GM18505 (cell line): ENCODE measurements around the gene COL13A1.

Experiments
- ATAC-seq: cut with Tn5 transposase; IDR thresholded peaks from one replicate; pipeline ENCODE4 v1.9.1; 2021; ENCODE audit not compliant: unreplicated experiment
- POLR2A ChIP-seq: IDR thresholded peaks from 4 replicates; pipeline ENCODE4 v1.6.1; 2011; ENCODE audit warnings: borderline replicate concordance; ENCODE audit not compliant: insufficient read depth, insufficient read length; ENCODE audit errors: extremely low read depth

The COL13A1 gene

DNA sequence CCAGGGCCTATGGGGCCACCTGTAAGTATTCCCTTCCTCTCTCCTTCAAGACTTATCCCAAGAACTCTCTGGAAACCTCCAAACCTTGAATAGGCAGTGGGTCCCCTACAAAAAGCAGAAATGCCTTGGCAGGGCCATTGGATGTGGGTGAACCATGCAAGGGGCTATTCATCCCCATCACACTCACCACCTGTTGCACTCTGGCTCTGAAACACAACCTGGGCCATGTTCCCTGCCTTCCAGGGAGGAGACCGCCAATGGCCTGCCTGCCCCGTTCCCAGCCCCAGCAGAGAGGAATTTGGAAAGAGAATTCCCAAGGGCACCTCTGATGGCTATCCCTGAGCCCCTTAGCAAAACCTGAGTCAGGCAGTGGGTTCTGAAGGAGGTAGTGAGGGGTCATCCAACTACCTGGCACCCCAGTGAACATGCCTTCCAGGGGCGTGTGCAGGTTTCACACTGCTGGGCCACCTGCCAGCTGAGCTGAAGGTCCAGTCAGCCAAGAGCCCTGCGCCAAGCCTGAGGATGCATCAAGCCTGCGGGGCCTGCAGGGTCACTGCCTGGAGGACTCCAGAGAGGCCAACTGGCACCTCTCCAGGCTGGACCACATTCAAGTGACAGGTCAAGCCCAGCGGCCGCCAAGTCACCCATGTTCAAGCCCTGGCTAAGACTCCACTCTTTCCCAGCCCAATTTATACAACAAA, 101.3 kb downstream of the COL13A1 start:
- TF ChIP-seq POLR2A = no peak
- ATAC-seq = no peak

DNA sequence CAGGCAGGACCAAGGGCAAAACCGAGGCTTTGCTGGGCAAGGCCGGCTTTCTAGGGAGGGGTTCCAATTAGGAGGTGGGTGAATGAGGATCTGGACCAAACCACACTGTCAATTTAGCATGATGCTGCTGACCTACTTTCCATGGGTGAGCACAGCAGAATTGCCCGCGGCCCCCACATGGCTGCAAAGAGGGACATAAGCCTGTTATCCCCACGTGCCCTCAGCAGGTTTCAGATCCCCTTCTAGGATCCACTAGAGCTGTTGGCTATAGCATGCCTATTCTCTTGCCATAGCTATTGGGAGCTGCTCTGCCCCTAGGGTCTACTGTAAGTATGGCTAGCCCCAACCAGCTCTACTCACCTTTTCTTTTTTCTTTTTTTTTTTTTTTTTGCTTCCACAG, 102.8 kb downstream of the COL13A1 start:
- no peak for TF ChIP-seq POLR2A
- ATAC-seq = no peak

DNA sequence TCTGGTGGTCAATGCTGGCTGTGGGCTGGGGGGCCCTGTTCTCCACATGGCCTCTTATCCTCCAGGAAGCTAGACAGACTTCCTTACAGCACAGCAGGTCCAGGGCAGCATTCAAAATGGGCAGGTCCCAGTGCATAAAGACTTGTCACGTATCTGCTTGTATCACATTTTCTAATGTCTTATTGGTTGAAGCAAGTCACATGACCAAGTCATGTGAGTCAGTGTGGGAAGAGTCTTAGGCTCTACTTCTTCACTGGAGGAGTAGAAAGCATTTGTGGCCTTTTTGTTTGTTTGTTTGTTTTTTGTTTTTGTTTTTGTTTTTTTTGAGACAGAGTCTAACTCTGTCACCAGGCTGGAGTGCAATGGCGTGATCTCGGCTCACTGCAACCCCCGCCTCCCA, 104.7 kb downstream of the COL13A1 start:
- TF ChIP-seq POLR2A = no peak
- no peak for ATAC-seq

DNA sequence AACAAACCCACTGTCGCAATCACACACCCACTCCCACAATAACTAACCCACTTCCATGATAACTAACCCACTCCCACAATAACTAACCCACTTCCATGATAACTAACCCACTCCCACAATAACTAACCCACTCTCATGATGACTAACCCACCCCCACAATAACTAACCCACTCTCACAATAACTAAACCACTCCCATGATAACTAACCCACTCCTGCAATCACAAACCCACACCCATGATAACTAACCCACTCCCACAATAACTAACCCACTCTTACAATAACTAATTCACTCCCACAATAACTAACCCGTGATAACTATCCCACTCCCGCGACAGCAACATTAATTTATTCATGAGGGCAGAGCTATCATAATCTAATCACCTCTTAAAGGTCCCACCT, 105.8 kb downstream of the COL13A1 start:
- TF ChIP-seq POLR2A = no peak
- ATAC-seq = no peak

DNA sequence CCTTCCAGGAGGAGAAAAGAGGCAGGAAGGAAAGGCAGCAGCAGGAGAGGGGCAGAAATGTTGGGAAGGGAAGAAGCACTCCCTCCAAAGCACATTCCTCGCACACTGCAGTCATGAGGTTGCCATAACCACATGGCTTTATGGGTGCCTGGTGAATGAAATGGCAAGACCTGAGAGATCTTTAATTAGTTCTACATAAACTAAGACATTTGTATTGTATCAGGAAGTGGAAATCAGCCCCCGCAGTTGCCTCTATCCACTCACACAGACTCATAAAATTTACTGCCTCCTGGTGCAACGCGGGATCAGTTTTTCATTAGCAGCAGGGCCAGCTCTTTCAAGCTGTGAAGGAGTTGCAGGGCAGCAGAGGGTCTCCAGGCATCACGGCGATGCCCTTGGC, 106.4 kb downstream of the COL13A1 start:
- no peak for TF ChIP-seq POLR2A
- no peak for ATAC-seq

DNA sequence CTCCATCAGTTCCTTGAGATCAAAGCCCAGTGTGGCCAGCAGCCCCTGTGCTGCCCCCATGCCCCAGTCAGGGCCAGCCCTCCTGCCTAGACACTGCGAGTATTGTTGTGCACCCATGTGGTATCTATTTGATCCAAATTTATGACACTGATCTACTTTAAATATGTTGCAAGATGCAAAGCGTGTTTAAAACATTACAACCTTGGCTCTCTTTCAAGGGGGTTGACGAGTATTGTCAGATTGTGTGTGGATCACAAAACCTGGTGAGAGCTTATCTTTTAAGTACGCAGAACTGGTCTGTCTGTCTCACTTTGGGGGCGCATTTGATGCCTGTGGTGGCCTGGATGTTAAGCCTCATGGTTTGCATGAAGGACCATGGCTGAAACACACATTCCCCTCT, 108.9 kb downstream of the COL13A1 start:
- no peak for TF ChIP-seq POLR2A
- ATAC-seq = no peak

DNA sequence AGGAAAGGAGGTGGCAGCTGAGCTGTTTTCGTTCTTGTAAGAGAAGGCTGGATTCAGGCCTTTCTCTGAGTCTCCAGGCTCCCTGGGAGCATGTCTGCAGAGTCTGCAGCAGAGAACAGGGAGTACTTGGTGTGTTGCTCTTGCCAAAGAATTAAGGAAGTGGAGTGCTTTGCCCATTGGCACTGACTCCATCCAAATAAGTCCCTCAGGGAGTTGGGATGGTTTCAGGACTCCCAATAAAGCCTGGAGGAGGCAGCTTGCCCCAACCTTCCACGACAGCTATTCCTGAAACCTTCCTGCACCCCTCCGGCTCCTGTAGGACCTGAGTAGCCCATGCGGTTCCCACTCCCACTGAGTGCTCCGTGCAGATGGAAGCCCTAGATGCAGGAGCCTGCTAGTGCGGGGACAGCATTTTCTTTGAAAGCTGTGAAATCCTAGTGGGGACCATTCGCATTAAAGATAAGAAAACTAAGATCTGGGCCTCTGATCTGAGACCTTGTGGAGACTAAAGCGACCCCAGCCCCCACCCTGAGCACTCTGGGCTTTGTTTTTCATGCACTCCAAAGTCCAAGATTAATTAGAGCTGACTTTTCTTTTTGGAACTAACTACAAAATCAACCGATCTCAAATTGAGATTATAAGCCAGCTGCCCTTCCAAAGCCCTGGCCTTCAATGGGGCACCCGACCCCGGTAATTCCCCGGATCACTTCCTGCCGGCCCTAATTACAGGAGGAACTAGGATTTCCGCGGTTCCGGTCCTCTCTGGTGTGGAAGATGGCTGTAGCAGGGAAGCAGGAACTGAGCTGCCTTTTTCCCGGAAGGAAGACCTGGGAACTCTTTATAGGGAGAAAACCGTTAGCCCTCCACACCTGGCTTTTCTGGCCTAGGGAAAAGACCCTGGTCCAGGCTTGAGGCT, 110.2 kb downstream of the COL13A1 start:
- no peak for TF ChIP-seq POLR2A
- ATAC-seq = no peak

DNA sequence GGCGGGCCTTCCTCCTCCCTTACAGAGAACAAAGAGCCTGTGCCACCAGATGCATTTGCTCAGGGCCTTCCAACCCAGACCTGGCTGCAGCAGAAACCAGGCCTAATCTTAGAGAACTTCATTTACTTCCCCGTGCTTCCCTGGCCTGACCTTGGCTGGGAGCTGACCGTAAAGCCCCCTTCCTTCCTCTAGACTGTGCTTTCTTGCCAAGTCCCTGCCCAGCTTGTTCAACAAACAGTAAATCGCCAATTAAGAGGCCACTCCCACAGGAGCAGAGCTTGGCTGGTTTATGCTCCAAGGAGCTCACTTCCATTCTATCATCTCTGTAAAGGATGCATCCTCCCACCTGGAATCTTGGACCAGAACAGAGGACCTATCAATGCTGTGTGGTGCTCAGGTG, 110.9 kb downstream of the COL13A1 start:
- no peak for ATAC-seq
- TF ChIP-seq POLR2A = no peak

DNA sequence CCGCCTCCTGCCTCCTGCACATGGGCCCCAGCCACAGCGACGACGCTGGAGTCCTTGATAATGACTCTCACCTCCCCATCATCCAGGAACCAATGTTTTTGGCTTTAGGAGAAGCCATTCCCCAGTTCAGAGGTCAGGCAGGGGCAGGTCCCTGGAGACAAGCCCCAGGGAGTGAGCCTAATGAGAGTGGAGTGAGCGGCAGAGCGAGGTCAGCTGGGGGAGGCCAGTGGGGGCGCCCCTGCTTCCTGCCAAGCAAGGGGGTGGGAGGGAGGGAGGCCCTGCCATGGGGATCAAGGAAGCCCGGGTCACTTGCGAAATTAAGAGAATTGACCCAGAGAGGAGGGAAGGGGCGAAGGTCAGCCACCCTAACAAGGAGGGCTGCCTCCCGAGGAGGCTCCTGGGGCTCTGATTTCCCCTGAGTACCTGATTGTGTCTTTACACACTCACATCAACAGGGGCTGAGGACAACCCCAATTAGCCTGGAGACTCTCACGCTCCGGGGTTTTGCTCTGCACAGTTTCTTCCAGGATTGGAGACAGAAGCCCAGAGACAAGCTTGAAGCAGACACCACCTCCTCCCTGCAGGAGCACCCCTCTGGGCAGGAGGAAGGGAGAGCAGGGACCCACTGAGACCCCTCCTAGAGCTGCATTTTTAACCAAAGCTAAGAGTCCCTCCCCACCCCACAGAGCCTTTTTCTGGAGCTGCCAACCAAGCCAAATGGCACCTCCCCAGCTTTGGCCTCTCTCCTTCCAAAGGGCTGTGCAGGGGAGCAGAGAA, 112.1 kb downstream of the COL13A1 start:
- ATAC-seq = no peak
- no peak for TF ChIP-seq POLR2A

DNA sequence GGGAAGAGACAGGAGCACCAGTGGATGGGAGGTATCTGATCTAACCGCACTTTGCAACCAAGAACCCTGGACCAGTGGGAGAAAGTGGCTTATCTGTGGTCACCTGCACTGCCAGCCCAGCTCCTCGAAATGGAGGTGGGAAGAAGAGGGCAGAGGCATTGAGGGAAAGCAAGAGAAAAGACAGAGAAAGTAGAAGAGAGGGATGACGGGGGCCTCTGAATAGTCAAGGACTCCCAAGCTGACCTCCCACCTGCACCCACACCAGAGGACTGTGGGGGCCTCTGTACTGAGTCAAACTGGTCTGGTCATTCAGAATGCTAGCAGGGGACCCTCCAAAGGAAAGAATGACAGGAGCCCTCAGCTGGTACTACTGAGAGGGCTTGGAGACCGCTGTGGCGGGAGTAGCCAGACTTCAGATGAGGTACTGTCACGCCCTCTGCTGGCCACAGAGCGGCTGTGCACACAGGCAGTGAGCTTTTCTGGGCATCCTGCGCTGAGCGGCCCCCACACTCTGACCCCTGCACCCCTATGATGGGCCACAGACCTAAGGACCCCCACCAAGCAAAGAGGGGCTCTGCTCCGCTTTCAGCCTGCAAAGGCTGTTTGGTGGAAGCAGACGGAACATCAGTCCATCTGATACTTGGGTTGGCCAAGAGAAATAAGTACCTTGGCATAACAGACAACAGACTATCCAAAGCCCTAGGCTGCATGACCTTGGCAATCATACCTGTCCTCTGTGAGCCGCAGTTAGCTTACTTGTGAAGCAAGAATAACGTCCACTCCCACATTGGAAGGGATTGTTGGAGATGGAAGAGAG, 112.9 kb downstream of the COL13A1 start:
- ATAC-seq = peak; percentile 68
- TF ChIP-seq POLR2A = no peak

DNA sequence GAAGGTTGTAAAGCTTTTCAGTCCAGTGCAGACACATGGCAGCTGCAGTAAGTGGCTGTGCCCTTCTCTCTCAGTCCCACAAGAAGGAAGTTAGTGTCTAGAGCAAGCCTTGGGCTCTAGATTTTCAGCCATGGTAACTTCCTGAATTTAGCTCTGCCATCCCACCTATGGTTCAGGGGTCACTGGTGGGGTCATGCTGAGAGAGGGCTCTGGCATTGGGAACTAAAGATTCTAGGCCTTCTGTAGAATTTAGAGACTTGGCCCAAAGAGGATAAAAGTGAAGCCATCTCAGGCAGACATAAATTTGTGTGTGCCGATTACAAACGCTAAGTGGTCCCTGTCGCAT, 113.5 kb downstream of the COL13A1 start:
- ATAC-seq = no peak
- TF ChIP-seq POLR2A = no peak

DNA sequence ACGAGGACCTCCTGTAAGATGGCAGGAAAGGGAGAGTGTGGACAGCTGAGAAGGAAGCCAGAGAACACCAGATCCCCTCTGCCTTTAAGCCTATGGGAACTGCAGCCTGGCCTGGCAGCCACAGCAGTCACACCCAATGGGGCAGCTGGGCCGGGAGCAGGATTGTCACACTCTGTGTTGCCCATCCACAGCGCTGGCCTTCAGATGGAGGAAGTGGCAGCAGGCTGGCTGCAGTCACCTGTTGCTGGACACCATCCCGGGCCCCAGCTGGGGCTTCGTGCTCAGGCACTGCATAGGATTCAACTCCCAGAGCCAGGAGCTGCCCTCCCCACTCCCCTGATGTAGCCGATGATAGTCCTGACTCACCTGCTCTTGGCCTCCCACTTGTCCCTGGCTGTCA, 114.4 kb downstream of the COL13A1 start:
- TF ChIP-seq POLR2A = no peak
- ATAC-seq = no peak

DNA sequence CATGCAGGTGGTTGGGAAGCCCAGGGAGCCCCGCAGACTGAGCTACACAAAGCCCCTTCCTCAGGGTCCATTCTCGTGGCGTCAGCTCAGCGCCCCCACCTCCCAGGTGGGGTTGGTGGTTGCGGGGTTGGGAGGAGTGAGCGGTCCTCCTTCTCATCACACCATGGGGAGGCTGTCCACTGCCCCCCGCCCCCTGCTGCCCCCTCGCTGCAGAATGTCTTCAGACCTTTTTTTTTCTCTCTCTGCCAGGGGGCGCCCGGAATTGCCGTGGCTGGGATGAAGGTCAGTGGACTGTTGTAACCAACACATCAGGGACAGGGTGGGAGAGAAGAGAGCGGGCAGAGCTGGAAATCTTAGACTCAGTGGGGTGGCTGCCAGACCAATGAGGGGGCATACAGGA, 116.3 kb downstream of the COL13A1 start:
- no peak for ATAC-seq
- TF ChIP-seq POLR2A = no peak
